Panc1 (cell line): Measurements from ENCODE around the gene FLII. TPM values are rescaled to one million over a fixed set of nuclear protein-coding genes. Genes with fewer than 3 reads are reported as not detected.

ENCODE experiments used
- ATAC-seq: fragments of 200-7000 bp; cut with Tn5 transposase; 2 replicates; pipeline ENCODE4 v1.9.1; 2020; ENCODE audit warnings: mild to moderate bottlenecking, moderate library complexity
- BruUV-seq: library from RNA; stranded (reverse); fragments of 400-500 nt; replicated peaks from 2 replicates; lab custom pipeline; 2021; lab: Mats Ljungman, UMichigan
- CTCF ChIA-PET: fragments of 300-600 bp; sonication (Branson Sonifier 250); formaldehyde crosslinking; loops from one replicate; lab custom pipeline; 2022; ENCODE audit warnings: antibody characterized with exemption; lab: Charles Lee
- POLR2A ChIA-PET: fragments of 300-600 bp; sonication (Branson Sonifier 250); formaldehyde crosslinking; loops from one replicate; lab custom pipeline; 2022; ENCODE audit warnings: antibody characterized with exemption; lab: Charles Lee
- DNase-seq: peaks from one replicate; pipeline ENCODE4 v3.0.0-alpha.2; 2010; ENCODE audit warnings: low read depth, low spot score
- H3K27ac ChIP-seq: 2 replicates; pipeline ENCODE4 v1.5.1; 2011; ENCODE audit warnings: mild to moderate bottlenecking, low read length, inconsistent platforms
- H3K27me3 ChIP-seq: fragments of 200-500 bp; sonication (Bioruptor generic); 2 replicates; pipeline ENCODE4 v1.6.0; 2014; ENCODE audit warnings: low read length, inconsistent platforms; ENCODE audit not compliant: control insufficient read depth, insufficient read depth
- H3K36me3 ChIP-seq: fragments of 200-500 bp; sonication (Bioruptor generic); 2 replicates; pipeline ENCODE4 v1.5.1; 2014; ENCODE audit warnings: inconsistent platforms, mild to moderate bottlenecking, low read length, moderate library complexity; ENCODE audit not compliant: control insufficient read depth, insufficient read depth
- H3K4me1 ChIP-seq: 2 replicates; pipeline ENCODE4 v1.5.1; 2011; ENCODE audit warnings: inconsistent platforms, mild to moderate bottlenecking, low read length, moderate library complexity; ENCODE audit not compliant: control insufficient read depth, insufficient read depth
- H3K4me3 ChIP-seq, 2 experiments: 2 replicates each; pipeline ENCODE4 v1.5.1; 2011 to 2012; ENCODE audit warnings: low read depth in 2 of 2, low read length in 2 of 2, mild to moderate bottlenecking in 2 of 2, inconsistent platforms in 1 of 2, moderate library complexity in 1 of 2
- H3K9me3 ChIP-seq: fragments of 200-500 bp; sonication (Bioruptor generic); 2 replicates; pipeline ENCODE4 v1.5.1; 2014; ENCODE audit warnings: low read depth, mild to moderate bottlenecking, inconsistent platforms, low read length, moderate library complexity; ENCODE audit not compliant: control insufficient read depth, insufficient read depth
- POLR2AphosphoS5 ChIP-seq: IDR thresholded peaks from 2 replicates; pipeline ENCODE4 v1.6.1; 2012; ENCODE audit warnings: mild to moderate bottlenecking, low read depth, low read length, moderate library complexity
- SIN3A ChIP-seq: IDR thresholded peaks from 2 replicates; pipeline ENCODE4 v1.6.1; 2012; ENCODE audit warnings: low read depth, mild to moderate bottlenecking, low read length, moderate library complexity, borderline replicate concordance; ENCODE audit not compliant: insufficient read depth
- TCF7L2 ChIP-seq: IDR thresholded peaks from 2 replicates; pipeline ENCODE4 v1.6.1; 2011; ENCODE audit warnings: mild to moderate bottlenecking, low read depth, low read length, inconsistent platforms
- in situ Hi-C: cut with HindIII; loops from 2 replicates; pipeline ENCODE4 v1.10.0; 2016; ENCODE audit warnings: low sequenced_read_pairs, low pct_unique_long_range_greater_than_20kb
- intact Hi-C: fragments of 100-400 bp; cut with micrococcal nuclease; formaldehyde crosslinking; loops from one replicate; pipeline ENCODE4 v1.10.0; 2022; ENCODE audit not compliant: unreplicated experiment
- total RNA-seq: library from RNA; stranded (reverse); gene quantifications from one replicate; pipeline ENCODE4 v1.2.1, GENCODE V29; 2021; ENCODE audit not compliant: unreplicated experiment
- TF ChIP-seq, protein P1 (sequence below): fragments of 450-650 bp; IDR thresholded peaks from 2 replicates; pipeline ENCODE4 v1.5.1; 2017; ENCODE audit warnings: mild to moderate bottlenecking
- TF ChIP-seq, protein P2 (sequence below), 2 experiments: IDR thresholded peaks; 2 replicates each; pipeline ENCODE4 v1.6.1; 2011 to 2012; ENCODE audit warnings: low read depth in 2 of 2, control low read depth in 1 of 2, low read length in 1 of 2, mild to moderate bottlenecking in 1 of 2, moderate library complexity in 1 of 2; ENCODE audit not compliant: insufficient read depth in 1 of 2

The FLII gene
- total RNA-seq, 1 experiment from 2014 or later, result 207 TPM

DNA sequence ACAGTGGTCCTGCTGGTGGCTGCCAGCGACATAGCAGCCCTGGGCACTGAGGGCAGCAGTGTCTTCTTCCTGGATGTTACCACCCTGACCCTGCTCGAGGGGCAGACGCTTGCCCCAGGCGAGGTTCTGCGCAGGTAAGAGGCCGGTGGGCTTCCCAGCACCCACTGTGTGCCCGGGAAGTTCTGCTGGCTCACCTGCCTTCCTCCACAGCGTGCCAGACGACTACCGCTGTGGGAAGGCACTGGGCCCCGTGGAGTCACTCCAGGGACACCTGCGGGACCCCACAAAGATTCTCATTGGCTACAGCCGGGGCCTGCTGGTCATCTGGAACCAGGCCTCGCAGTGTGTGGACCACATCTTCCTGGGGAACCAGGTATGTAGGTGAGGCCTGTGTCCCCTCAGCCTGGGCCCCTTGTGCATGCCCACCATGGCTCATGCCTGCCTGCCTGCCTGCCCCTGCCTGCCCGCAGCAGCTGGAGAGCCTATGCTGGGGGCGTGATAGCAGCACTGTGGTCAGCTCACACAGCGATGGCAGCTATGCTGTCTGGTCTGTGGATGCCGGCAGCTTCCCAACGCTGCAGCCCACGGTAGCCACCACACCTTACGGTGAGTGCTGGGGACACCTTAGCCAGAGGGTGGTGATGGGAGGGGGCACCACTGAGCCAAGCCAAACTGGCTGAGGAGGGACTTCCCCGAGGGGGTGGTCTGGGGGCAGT is 24.6 kb downstream of the FLII start:
- H3K27ac ChIP-seq, result no peak overlapping the region
- no peaks in the 10 kb centered on the region for H3K4me1 ChIP-seq
- no peaks in the 10 kb centered on the region for H3K36me3 ChIP-seq
- no peak for ATAC-seq
- CTCF ChIA-PET, result no interaction called here
- in situ Hi-C loops, result no loop called here
- no peak overlapping the region for H3K4me3 ChIP-seq
- no peak for DNase-seq
- POLR2A ChIA-PET, result no interaction called here
- no TSS peak for BruUV-seq
- TF ChIP-seq, protein P1, sequence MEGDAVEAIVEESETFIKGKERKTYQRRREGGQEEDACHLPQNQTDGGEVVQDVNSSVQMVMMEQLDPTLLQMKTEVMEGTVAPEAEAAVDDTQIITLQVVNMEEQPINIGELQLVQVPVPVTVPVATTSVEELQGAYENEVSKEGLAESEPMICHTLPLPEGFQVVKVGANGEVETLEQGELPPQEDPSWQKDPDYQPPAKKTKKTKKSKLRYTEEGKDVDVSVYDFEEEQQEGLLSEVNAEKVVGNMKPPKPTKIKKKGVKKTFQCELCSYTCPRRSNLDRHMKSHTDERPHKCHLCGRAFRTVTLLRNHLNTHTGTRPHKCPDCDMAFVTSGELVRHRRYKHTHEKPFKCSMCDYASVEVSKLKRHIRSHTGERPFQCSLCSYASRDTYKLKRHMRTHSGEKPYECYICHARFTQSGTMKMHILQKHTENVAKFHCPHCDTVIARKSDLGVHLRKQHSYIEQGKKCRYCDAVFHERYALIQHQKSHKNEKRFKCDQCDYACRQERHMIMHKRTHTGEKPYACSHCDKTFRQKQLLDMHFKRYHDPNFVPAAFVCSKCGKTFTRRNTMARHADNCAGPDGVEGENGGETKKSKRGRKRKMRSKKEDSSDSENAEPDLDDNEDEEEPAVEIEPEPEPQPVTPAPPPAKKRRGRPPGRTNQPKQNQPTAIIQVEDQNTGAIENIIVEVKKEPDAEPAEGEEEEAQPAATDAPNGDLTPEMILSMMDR, result no peak
- TF ChIP-seq POLR2AphosphoS5 (no peak), SIN3A (no peak), TCF7L2 (no peak)
- TF ChIP-seq, protein P2, sequence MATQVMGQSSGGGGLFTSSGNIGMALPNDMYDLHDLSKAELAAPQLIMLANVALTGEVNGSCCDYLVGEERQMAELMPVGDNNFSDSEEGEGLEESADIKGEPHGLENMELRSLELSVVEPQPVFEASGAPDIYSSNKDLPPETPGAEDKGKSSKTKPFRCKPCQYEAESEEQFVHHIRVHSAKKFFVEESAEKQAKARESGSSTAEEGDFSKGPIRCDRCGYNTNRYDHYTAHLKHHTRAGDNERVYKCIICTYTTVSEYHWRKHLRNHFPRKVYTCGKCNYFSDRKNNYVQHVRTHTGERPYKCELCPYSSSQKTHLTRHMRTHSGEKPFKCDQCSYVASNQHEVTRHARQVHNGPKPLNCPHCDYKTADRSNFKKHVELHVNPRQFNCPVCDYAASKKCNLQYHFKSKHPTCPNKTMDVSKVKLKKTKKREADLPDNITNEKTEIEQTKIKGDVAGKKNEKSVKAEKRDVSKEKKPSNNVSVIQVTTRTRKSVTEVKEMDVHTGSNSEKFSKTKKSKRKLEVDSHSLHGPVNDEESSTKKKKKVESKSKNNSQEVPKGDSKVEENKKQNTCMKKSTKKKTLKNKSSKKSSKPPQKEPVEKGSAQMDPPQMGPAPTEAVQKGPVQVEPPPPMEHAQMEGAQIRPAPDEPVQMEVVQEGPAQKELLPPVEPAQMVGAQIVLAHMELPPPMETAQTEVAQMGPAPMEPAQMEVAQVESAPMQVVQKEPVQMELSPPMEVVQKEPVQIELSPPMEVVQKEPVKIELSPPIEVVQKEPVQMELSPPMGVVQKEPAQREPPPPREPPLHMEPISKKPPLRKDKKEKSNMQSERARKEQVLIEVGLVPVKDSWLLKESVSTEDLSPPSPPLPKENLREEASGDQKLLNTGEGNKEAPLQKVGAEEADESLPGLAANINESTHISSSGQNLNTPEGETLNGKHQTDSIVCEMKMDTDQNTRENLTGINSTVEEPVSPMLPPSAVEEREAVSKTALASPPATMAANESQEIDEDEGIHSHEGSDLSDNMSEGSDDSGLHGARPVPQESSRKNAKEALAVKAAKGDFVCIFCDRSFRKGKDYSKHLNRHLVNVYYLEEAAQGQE (IDR thresholded peaks at IDR 0.05; ENCODE audit: insufficient read depth in 1 of 2, low read depth in 2 of 2, low read length in 1 of 2), result no peak
- no peaks in the 10 kb centered on the region for H3K27me3 ChIP-seq
- no peaks in the 10 kb centered on the region for H3K9me3 ChIP-seq
- intact Hi-C loops, result no loop called here

DNA sequence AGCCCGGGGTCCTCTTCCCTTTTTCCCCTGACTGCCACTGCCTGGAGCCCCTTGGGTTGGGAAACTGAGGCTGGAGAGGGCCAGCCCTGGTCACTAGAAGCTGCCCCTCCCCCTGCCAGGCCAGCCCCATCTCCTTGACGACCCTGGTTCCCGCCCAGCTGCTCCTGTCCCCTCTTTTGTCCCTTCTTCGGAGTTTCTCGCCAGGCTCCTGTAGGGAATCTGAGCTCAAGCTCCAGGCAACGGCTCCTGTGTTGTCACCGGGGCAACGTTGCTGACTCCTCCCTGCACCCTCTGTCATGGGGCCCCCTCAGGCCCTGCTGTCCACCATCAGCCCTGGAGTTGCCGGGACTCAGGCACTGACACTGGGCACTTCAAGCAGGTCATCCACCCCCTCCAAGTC is 27.4 kb downstream of the FLII start:
- H3K4me1 ChIP-seq, result no peaks in the 10 kb centered on the region
- H3K36me3 ChIP-seq, result no peaks in the 10 kb centered on the region
- DNase-seq (no peak), ATAC-seq (no peak)
- H3K4me3 ChIP-seq, result no peak overlapping the region
- H3K27ac ChIP-seq, result no peak overlapping the region
- in situ Hi-C loops, result no loop called here
- H3K27me3 ChIP-seq, result no peaks in the 10 kb centered on the region
- TF ChIP-seq TCF7L2, result no peak
- no peak for TF ChIP-seq POLR2AphosphoS5
- TF ChIP-seq SIN3A, result no peak
- TF ChIP-seq, protein P2 (IDR thresholded peaks at IDR 0.05; ENCODE audit: insufficient read depth in 1 of 2, low read depth in 2 of 2, low read length in 1 of 2), result no peak
- TF ChIP-seq, protein P1, result no peak
- no peaks in the 10 kb centered on the region for H3K9me3 ChIP-seq
- POLR2A ChIA-PET, result no interaction called here
- BruUV-seq, result no TSS peak
- intact Hi-C loops, result no loop called here
- CTCF ChIA-PET, result no interaction called here
